ENCODE results near the gene VWC2L.

VWC2L gene

DNA sequence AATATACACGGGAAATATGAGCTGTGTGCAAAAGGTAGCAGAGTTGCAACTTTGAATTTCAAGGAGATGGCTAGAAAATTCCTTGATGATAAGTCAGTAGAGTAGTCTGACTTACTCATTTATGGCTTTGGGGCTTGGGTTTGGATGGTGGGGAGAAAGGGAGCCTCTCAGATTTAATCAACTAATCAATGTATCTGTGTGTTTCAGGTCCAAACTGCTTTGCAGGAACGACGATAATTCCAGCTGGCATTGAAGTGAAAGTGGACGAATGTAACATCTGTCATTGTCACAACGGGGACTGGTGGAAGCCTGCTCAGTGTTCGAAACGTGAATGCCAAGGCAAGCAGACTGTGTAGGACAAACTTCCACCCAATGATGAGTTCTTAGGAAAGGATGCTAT, 164.6 kb downstream of the VWC2L start:
- Histone ChIP-seq H3K79me2 (ENCODE audit: low read length) (no peaks in the 10 kb centered on the region), H3K27ac (ENCODE audit: low read length) (no peak overlapping the region), H3K4me2 (ENCODE audit: low read depth, low read length) (no peak overlapping the region), H4K20me1 (ENCODE audit: insufficient read depth, low read length) (no peaks in the 10 kb centered on the region), H2AFZ (ENCODE audit: low read length) (no peak overlapping the region), H3K4me1 (ENCODE audit: low read length) (no peaks in the 10 kb centered on the region), H3K27me3 (replicated peaks; ENCODE audit: insufficient read depth, low read length) (no peaks in the 10 kb centered on the region), H3K4me3 (ENCODE audit: low read length) (no peak overlapping the region), H3K9ac (ENCODE audit: low read length) (no peak overlapping the region), H3K36me3 (replicated peaks; ENCODE audit: insufficient read depth, low read length) (no peaks in the 10 kb centered on the region), H3K9me3 (replicated peaks; ENCODE audit: insufficient read depth, low read length) (no peaks in the 10 kb centered on the region), H3F3A (ENCODE audit: insufficient read depth, low read length) (no peaks in the 10 kb centered on the region), H3K9me2 (replicated peaks; ENCODE audit: insufficient read depth, low read length) (no peaks in the 10 kb centered on the region)
- no peak for TF ChIP-seq EZH2phosphoT487 (IDR thresholded peaks at IDR 0.05; ENCODE audit: low read length)
- no peak for DNase-seq

- H3K27ac ChIP-seq (ENCODE audit: low read length): no peak overlapping the region
- no peaks in the 10 kb centered on the region for H3K79me2 ChIP-seq (ENCODE audit: low read length)
- H4K20me1 ChIP-seq (ENCODE audit: insufficient read depth, low read length): no peaks in the 10 kb centered on the region
- no peak overlapping the region for H3K4me3 ChIP-seq (ENCODE audit: low read length)
- H3K9me3 ChIP-seq (replicated peaks; ENCODE audit: insufficient read depth, low read length): no peaks in the 10 kb centered on the region
- no peak overlapping the region for H3K9ac ChIP-seq (ENCODE audit: low read length)
- H2AFZ ChIP-seq (ENCODE audit: low read length): no peak overlapping the region
- TF ChIP-seq EZH2phosphoT487 (IDR thresholded peaks at IDR 0.05; ENCODE audit: low read length) (no peak), EZH2 (optimal IDR thresholded peaks at IDR 0.05; ENCODE audit: low read depth, low read length) (no peak)
- TF ChIP-seq, protein P1, sequence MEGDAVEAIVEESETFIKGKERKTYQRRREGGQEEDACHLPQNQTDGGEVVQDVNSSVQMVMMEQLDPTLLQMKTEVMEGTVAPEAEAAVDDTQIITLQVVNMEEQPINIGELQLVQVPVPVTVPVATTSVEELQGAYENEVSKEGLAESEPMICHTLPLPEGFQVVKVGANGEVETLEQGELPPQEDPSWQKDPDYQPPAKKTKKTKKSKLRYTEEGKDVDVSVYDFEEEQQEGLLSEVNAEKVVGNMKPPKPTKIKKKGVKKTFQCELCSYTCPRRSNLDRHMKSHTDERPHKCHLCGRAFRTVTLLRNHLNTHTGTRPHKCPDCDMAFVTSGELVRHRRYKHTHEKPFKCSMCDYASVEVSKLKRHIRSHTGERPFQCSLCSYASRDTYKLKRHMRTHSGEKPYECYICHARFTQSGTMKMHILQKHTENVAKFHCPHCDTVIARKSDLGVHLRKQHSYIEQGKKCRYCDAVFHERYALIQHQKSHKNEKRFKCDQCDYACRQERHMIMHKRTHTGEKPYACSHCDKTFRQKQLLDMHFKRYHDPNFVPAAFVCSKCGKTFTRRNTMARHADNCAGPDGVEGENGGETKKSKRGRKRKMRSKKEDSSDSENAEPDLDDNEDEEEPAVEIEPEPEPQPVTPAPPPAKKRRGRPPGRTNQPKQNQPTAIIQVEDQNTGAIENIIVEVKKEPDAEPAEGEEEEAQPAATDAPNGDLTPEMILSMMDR (IDR thresholded peaks at IDR 0.05; ENCODE audit: low read length): no peak
- no peaks in the 10 kb centered on the region for H3K4me1 ChIP-seq (ENCODE audit: low read length)
- no peaks in the 10 kb centered on the region for H3K27me3 ChIP-seq (replicated peaks; ENCODE audit: insufficient read depth, low read length)
- H3K36me3 ChIP-seq (replicated peaks; ENCODE audit: insufficient read depth, low read length): no peaks in the 10 kb centered on the region
- no peaks in the 10 kb centered on the region for H3F3A ChIP-seq (ENCODE audit: insufficient read depth, low read length)
- DNase-seq: no peak
- H3K4me2 ChIP-seq (ENCODE audit: low read depth, low read length): no peak overlapping the region
- H3K9me2 ChIP-seq (replicated peaks; ENCODE audit: insufficient read depth, low read length): no peaks in the 10 kb centered on the region
Measured at GRCh38 chr2:214577769-214578168, 166.9 kb downstream of the VWC2L start.

DNA sequence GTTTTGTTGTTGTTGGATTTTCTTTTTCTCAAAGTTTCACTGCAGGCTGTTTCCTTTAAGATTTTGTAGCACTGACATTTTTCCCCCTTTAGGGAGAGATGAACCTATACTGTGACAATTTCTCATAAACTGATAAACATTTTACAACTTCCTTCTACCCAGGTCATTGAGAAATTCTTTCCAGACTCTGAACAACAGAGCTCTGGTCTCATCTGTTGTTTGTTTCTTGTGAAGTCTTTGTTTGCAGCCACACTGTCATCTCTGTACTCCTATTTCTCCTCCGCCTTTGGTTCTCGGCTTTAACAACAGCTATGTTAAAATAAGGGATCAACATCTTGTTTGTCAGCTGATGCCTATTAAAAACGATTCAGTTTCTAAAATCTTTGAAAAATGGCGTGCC, 167.6 kb downstream of the VWC2L start:
- no peak for DNase-seq
- Histone ChIP-seq H3K79me2 (ENCODE audit: low read length) (no peaks in the 10 kb centered on the region), H3K4me3 (ENCODE audit: low read length) (no peak overlapping the region), H4K20me1 (ENCODE audit: insufficient read depth, low read length) (no peaks in the 10 kb centered on the region), H3K9me2 (replicated peaks; ENCODE audit: insufficient read depth, low read length) (no peaks in the 10 kb centered on the region), H3K4me2 (ENCODE audit: low read depth, low read length) (no peak overlapping the region), H3K36me3 (replicated peaks; ENCODE audit: insufficient read depth, low read length) (no peaks in the 10 kb centered on the region), H3F3A (ENCODE audit: insufficient read depth, low read length) (no peaks in the 10 kb centered on the region), H3K27me3 (replicated peaks; ENCODE audit: insufficient read depth, low read length) (no peaks in the 10 kb centered on the region), H3K9me3 (replicated peaks; ENCODE audit: insufficient read depth, low read length) (no peaks in the 10 kb centered on the region), H3K27ac (ENCODE audit: low read length) (no peak overlapping the region), H3K4me1 (ENCODE audit: low read length) (no peaks in the 10 kb centered on the region), H3K9ac (ENCODE audit: low read length) (no peak overlapping the region), H2AFZ (ENCODE audit: low read length) (no peak overlapping the region)
- TF ChIP-seq EZH2phosphoT487 (IDR thresholded peaks at IDR 0.05; ENCODE audit: low read length) (no peak), EZH2 (optimal IDR thresholded peaks at IDR 0.05; ENCODE audit: low read depth, low read length) (no peak)
- TF ChIP-seq, protein P1 (IDR thresholded peaks at IDR 0.05; ENCODE audit: low read length): no peak

GRCh38 chr2:214579035-214579434, 168.2 kb downstream of the VWC2L start:
- H3K4me3 ChIP-seq (ENCODE audit: low read length): no peak overlapping the region
- no peak for DNase-seq
- H3K79me2 ChIP-seq (ENCODE audit: low read length): no peaks in the 10 kb centered on the region
- H3K9me2 ChIP-seq (replicated peaks; ENCODE audit: insufficient read depth, low read length): no peaks in the 10 kb centered on the region
- no peak for TF ChIP-seq EZH2phosphoT487 (IDR thresholded peaks at IDR 0.05; ENCODE audit: low read length)
- TF ChIP-seq EZH2 (optimal IDR thresholded peaks at IDR 0.05; ENCODE audit: low read depth, low read length): no peak
- TF ChIP-seq, protein P1 (IDR thresholded peaks at IDR 0.05; ENCODE audit: low read length): no peak
- no peak overlapping the region for H3K9ac ChIP-seq (ENCODE audit: low read length)
- H3K9me3 ChIP-seq (replicated peaks; ENCODE audit: insufficient read depth, low read length): no peaks in the 10 kb centered on the region
- H3F3A ChIP-seq (ENCODE audit: insufficient read depth, low read length): no peaks in the 10 kb centered on the region
- no peaks in the 10 kb centered on the region for H4K20me1 ChIP-seq (ENCODE audit: insufficient read depth, low read length)
- H3K36me3 ChIP-seq (replicated peaks; ENCODE audit: insufficient read depth, low read length): no peaks in the 10 kb centered on the region
- H3K4me1 ChIP-seq (ENCODE audit: low read length): no peaks in the 10 kb centered on the region
- H3K4me2 ChIP-seq (ENCODE audit: low read depth, low read length): no peak overlapping the region
- no peak overlapping the region for H3K27ac ChIP-seq (ENCODE audit: low read length)
- H3K27me3 ChIP-seq (replicated peaks; ENCODE audit: insufficient read depth, low read length): no peaks in the 10 kb centered on the region
- no peak overlapping the region for H2AFZ ChIP-seq (ENCODE audit: low read length)
